ENCODE results near the gene CRYBB1.

Gene CRYBB1

GRCh38 chr22:26609287-26609686 lies 8.5 kb downstream of the CRYBB1 start:
- no peaks in the 10 kb centered on the region for H3K27me3 ChIP-seq (replicated peaks; ENCODE audit: control insufficient read depth, insufficient read depth, low read length)
- DNase-seq (ENCODE audit: extremely low read depth, insufficient read length) = no peak
- no peaks in the 10 kb centered on the region for H3K36me3 ChIP-seq (ENCODE audit: control insufficient read depth, insufficient read depth, low read length)
- H3K4me3 ChIP-seq (replicated peaks; ENCODE audit: low read depth, low read length) = no peak overlapping the region
- TF ChIP-seq CTCF (IDR thresholded peaks at IDR 0.05; ENCODE audit: insufficient read depth, low read length, poor library complexity, severe bottlenecking) = no peak

GRCh38 chr22:26608129-26608528 lies 9.7 kb downstream of the CRYBB1 start:
- no peak for TF ChIP-seq CTCF (IDR thresholded peaks at IDR 0.05; ENCODE audit: insufficient read depth, low read length, poor library complexity, severe bottlenecking)
- Histone ChIP-seq H3K4me3 (replicated peaks; ENCODE audit: low read depth, low read length) (no peak overlapping the region), H3K36me3 (ENCODE audit: control insufficient read depth, insufficient read depth, low read length) (no peaks in the 10 kb centered on the region), H3K27me3 (replicated peaks; ENCODE audit: control insufficient read depth, insufficient read depth, low read length) (no peaks in the 10 kb centered on the region)
- no peak for DNase-seq (ENCODE audit: extremely low read depth, insufficient read length)

GRCh38 chr22:26606611-26607010 lies 11.2 kb downstream of the CRYBB1 start:
- no peak for DNase-seq (ENCODE audit: extremely low read depth, insufficient read length)
- H3K27me3 ChIP-seq (replicated peaks; ENCODE audit: control insufficient read depth, insufficient read depth, low read length) = no peaks in the 10 kb centered on the region
- no peak for TF ChIP-seq CTCF (IDR thresholded peaks at IDR 0.05; ENCODE audit: insufficient read depth, low read length, poor library complexity, severe bottlenecking)
- H3K36me3 ChIP-seq (ENCODE audit: control insufficient read depth, insufficient read depth, low read length) = no peaks in the 10 kb centered on the region
- no peak overlapping the region for H3K4me3 ChIP-seq (replicated peaks; ENCODE audit: low read depth, low read length)

- no peak overlapping the region for H3K4me3 ChIP-seq (replicated peaks; ENCODE audit: low read depth, low read length)
- no peak for DNase-seq (ENCODE audit: extremely low read depth, insufficient read length)
- TF ChIP-seq CTCF (IDR thresholded peaks at IDR 0.05; ENCODE audit: insufficient read depth, low read length, poor library complexity, severe bottlenecking) = no peak
- no peaks in the 10 kb centered on the region for H3K36me3 ChIP-seq (ENCODE audit: control insufficient read depth, insufficient read depth, low read length)
- H3K27me3 ChIP-seq (replicated peaks; ENCODE audit: control insufficient read depth, insufficient read depth, low read length) = no peaks in the 10 kb centered on the region
These were observed 13.5 kb downstream of the CRYBB1 start for GRCh38 chr22:26604368-26604767.

- Histone ChIP-seq H3K36me3 (ENCODE audit: control insufficient read depth, insufficient read depth, low read length) (no peaks in the 10 kb centered on the region), H3K27me3 (replicated peaks; ENCODE audit: control insufficient read depth, insufficient read depth, low read length) (no peaks in the 10 kb centered on the region)
- TF ChIP-seq CTCF (IDR thresholded peaks at IDR 0.05; ENCODE audit: insufficient read depth, low read length, poor library complexity, severe bottlenecking) = no peak
These were observed 15.7 kb downstream of the CRYBB1 start for GRCh38 chr22:26602127-26602526.

GRCh38 chr22:26601726-26602125 lies 16.1 kb downstream of the CRYBB1 start:
- TF ChIP-seq CTCF (IDR thresholded peaks at IDR 0.05; ENCODE audit: insufficient read depth, low read length, poor library complexity, severe bottlenecking) = no peak

More at GRCh38 chr22:26602127-26602526, 15.7 kb downstream of the CRYBB1 start:
- no peak for DNase-seq (ENCODE audit: extremely low read depth, insufficient read length)
- no peak overlapping the region for H3K4me3 ChIP-seq (replicated peaks; ENCODE audit: low read depth, low read length)

More at GRCh38 chr22:26601726-26602125, 16.1 kb downstream of the CRYBB1 start:
- Histone ChIP-seq H3K27me3 (replicated peaks; ENCODE audit: control insufficient read depth, insufficient read depth, low read length) (no peaks in the 10 kb centered on the region), H3K36me3 (ENCODE audit: control insufficient read depth, insufficient read depth, low read length) (no peaks in the 10 kb centered on the region), H3K4me3 (replicated peaks; ENCODE audit: low read depth, low read length) (no peak overlapping the region)
- no peak for DNase-seq (ENCODE audit: extremely low read depth, insufficient read length)
